Body of pancreas (tissue), 4 donors: ENCODE results near the gene CARF.

ENCODE experiments used
- CTCF ChIP-seq, 7 experiments: fragments of 450-650 bp in 4 of 7; fragments of 200-600 bp in 3 of 7; sonication (generic) in 3 of 7; IDR thresholded peaks; one replicate each; pipeline ENCODE4 v1.5.1; 2016 to 2019; ENCODE audit warnings: antibody characterized with exemption in 7 of 7
- POLR2A ChIP-seq, 3 donors: fragments of 450-650 bp; IDR thresholded peaks; one replicate each; pipeline ENCODE4 v1.6.1; 2016; ENCODE audit warnings: antibody characterized with exemption in 3 of 3, mild to moderate bottlenecking in 2 of 3

- TF ChIP-seq CTCF (IDR thresholded peaks at IDR 0.05): no peak
- TF ChIP-seq POLR2A (IDR thresholded peaks at IDR 0.05): no peak
These were observed 91.6 kb downstream of the CARF start for GRCh38 chr2:203003716-203004115.
